ENCODE results near the gene SMAD5.

Gene SMAD5

GRCh38 chr5:136108766-136109165 lies 23.9 kb upstream of the SMAD5 start:
- H3K4me3 ChIP-seq (ENCODE audit: insufficient read depth in 1 of 2, low read depth in 1 of 2, low read length in 2 of 2), result no peak overlapping the region
- no peak for DNase-seq
- no peak overlapping the region for H2AFZ ChIP-seq (ENCODE audit: low read depth, low read length)
- H2AK5ac ChIP-seq (ENCODE audit: low read length, severe bottlenecking), result no peak overlapping the region
- no peak overlapping the region for H3K9ac ChIP-seq (ENCODE audit: low read length)
- no peak overlapping the region for H2BK120ac ChIP-seq (ENCODE audit: low read depth, low read length)
- no peak overlapping the region for H3K18ac ChIP-seq (ENCODE audit: low read depth in 1 of 2, low read length in 2 of 2)
- H3K79me1 ChIP-seq (replicated peaks; ENCODE audit: low read length, poor library complexity, severe bottlenecking), result no peaks in the 10 kb centered on the region
- no peak overlapping the region for H3K27ac ChIP-seq (ENCODE audit: low read length, poor library complexity, severe bottlenecking)
- WGBS, result 100% methylated on average over 1 of the region's 1 CpG
- H3K36me3 ChIP-seq (ENCODE audit: control insufficient read depth in 1 of 2, insufficient read depth in 2 of 2, low read depth in 1 of 2, low read length in 2 of 2), result no peaks in the 10 kb centered on the region
- no peak overlapping the region for H4K8ac ChIP-seq (ENCODE audit: low read length)
- no peaks in the 10 kb centered on the region for H3K9me3 ChIP-seq (ENCODE audit: control insufficient read depth, low read length)
- no peak overlapping the region for H2BK15ac ChIP-seq (ENCODE audit: low read depth, poor library complexity, severe bottlenecking)
- H3K4ac ChIP-seq (ENCODE audit: low read depth in 1 of 2, low read length in 2 of 2), result no peak overlapping the region
- H4K91ac ChIP-seq (ENCODE audit: low read length), result no peak overlapping the region
- H3K14ac ChIP-seq (ENCODE audit: low read length in 2 of 2), result no peak overlapping the region
- no peak overlapping the region for H3K4me2 ChIP-seq (ENCODE audit: low read length, poor library complexity, severe bottlenecking)
- no peak overlapping the region for H2BK12ac ChIP-seq (ENCODE audit: low read length in 2 of 2)
- H3K27me3 ChIP-seq (ENCODE audit: control insufficient read depth in 1 of 2, insufficient read depth in 1 of 2, low read length in 2 of 2), result peaks cover 0 to 6% of the 10 kb centered on the region in 2 experiments
- H3K4me1 ChIP-seq (ENCODE audit: control insufficient read depth, insufficient read depth, low read depth, low read length), result peaks cover 4% of the 10 kb centered on the region
- H3K23ac ChIP-seq (ENCODE audit: low read length in 2 of 2), result no peak overlapping the region
- H2BK5ac ChIP-seq (ENCODE audit: low read depth, low read length, poor library complexity, severe bottlenecking), result no peak overlapping the region

GRCh38 chr5:136109453-136110135 lies 23.1 kb upstream of the SMAD5 start:
- no peak overlapping the region for H3K27ac ChIP-seq (ENCODE audit: low read length, poor library complexity, severe bottlenecking)
- H2AFZ ChIP-seq (ENCODE audit: low read depth, low read length), result no peak overlapping the region
- H2AK5ac ChIP-seq (ENCODE audit: low read length, severe bottlenecking), result no peak overlapping the region
- H3K79me1 ChIP-seq (replicated peaks; ENCODE audit: low read length, poor library complexity, severe bottlenecking), result no peaks in the 10 kb centered on the region
- H3K9ac ChIP-seq (ENCODE audit: low read length), result no peak overlapping the region
- H3K4me1 ChIP-seq (ENCODE audit: control insufficient read depth, insufficient read depth, low read depth, low read length), result peaks cover 5% of the 10 kb centered on the region
- H3K27me3 ChIP-seq (ENCODE audit: control insufficient read depth in 1 of 2, insufficient read depth in 1 of 2, low read length in 2 of 2), result peaks cover 7 to 10% of the 10 kb centered on the region in 2 experiments
- H2BK5ac ChIP-seq (ENCODE audit: low read depth, low read length, poor library complexity, severe bottlenecking), result no peak overlapping the region
- H3K23ac ChIP-seq (ENCODE audit: low read length in 2 of 2), result no peak overlapping the region
- no peak overlapping the region for H2BK15ac ChIP-seq (ENCODE audit: low read depth, poor library complexity, severe bottlenecking)
- H4K91ac ChIP-seq (ENCODE audit: low read length), result no peak overlapping the region
- no peak overlapping the region for H2BK120ac ChIP-seq (ENCODE audit: low read depth, low read length)
- H3K9me3 ChIP-seq (ENCODE audit: control insufficient read depth, low read length), result no peaks in the 10 kb centered on the region
- DNase-seq, result no peak
- no peak overlapping the region for H3K14ac ChIP-seq (ENCODE audit: low read length in 2 of 2)
- no peak overlapping the region for H2BK12ac ChIP-seq (ENCODE audit: low read length in 2 of 2)
- no peak overlapping the region for H4K8ac ChIP-seq (ENCODE audit: low read length)
- H3K4me3 ChIP-seq (ENCODE audit: insufficient read depth in 1 of 2, low read depth in 1 of 2, low read length in 2 of 2), result no peak overlapping the region
- H3K18ac ChIP-seq (ENCODE audit: low read depth in 1 of 2, low read length in 2 of 2), result no peak overlapping the region
- H3K4ac ChIP-seq (ENCODE audit: low read depth in 1 of 2, low read length in 2 of 2), result no peak overlapping the region
- H3K4me2 ChIP-seq (ENCODE audit: low read length, poor library complexity, severe bottlenecking), result no peak overlapping the region
- WGBS, result 79% methylated on average over 5 of the region's 5 CpGs
- no peaks in the 10 kb centered on the region for H3K36me3 ChIP-seq (ENCODE audit: control insufficient read depth in 1 of 2, insufficient read depth in 2 of 2, low read depth in 1 of 2, low read length in 2 of 2)

GRCh38 chr5:136113606-136114005 lies 19.0 kb upstream of the SMAD5 start:
- H4K91ac ChIP-seq (ENCODE audit: low read length), result no peak overlapping the region

GRCh38 chr5:136114414-136115125 lies 18.1 kb upstream of the SMAD5 start:
- Histone ChIP-seq H3K4me3 (ENCODE audit: insufficient read depth in 1 of 2, low read depth in 1 of 2, low read length in 2 of 2) (no peak overlapping the region), H2BK5ac (ENCODE audit: low read depth, low read length, poor library complexity, severe bottlenecking) (no peak overlapping the region), H2BK120ac (ENCODE audit: low read depth, low read length) (no peak overlapping the region), H3K9me3 (ENCODE audit: control insufficient read depth, low read length) (no peaks in the 10 kb centered on the region), H3K27ac (ENCODE audit: low read length, poor library complexity, severe bottlenecking) (no peak overlapping the region), H3K14ac (ENCODE audit: low read length in 2 of 2) (no peak overlapping the region), H4K91ac (ENCODE audit: low read length) (no peak overlapping the region), H3K4ac (ENCODE audit: low read depth in 1 of 2, low read length in 2 of 2) (no peak overlapping the region), H3K4me1 (ENCODE audit: control insufficient read depth, insufficient read depth, low read depth, low read length) (peaks cover 5% of the 10 kb centered on the region), H3K23ac (ENCODE audit: low read length in 2 of 2) (no peak overlapping the region), H4K8ac (ENCODE audit: low read length) (no peak overlapping the region), H3K27me3 (ENCODE audit: control insufficient read depth in 1 of 2, insufficient read depth in 1 of 2, low read length in 2 of 2) (peaks cover 25 to 38% of the 10 kb centered on the region in 2 experiments), H3K79me1 (replicated peaks; ENCODE audit: low read length, poor library complexity, severe bottlenecking) (no peaks in the 10 kb centered on the region), H2AFZ (ENCODE audit: low read depth, low read length) (no peak overlapping the region), H2BK15ac (ENCODE audit: low read depth, poor library complexity, severe bottlenecking) (no peak overlapping the region), H3K9ac (ENCODE audit: low read length) (no peak overlapping the region), H3K18ac (ENCODE audit: low read depth in 1 of 2, low read length in 2 of 2) (no peak overlapping the region), H2BK12ac (ENCODE audit: low read length in 2 of 2) (no peak overlapping the region), H3K36me3 (ENCODE audit: control insufficient read depth in 1 of 2, insufficient read depth in 2 of 2, low read depth in 1 of 2, low read length in 2 of 2) (no peaks in the 10 kb centered on the region), H3K4me2 (ENCODE audit: low read length, poor library complexity, severe bottlenecking) (no peak overlapping the region), H2AK5ac (ENCODE audit: low read length, severe bottlenecking) (no peak overlapping the region)
- no peak for DNase-seq
- 98% methylated on average over 5 of the region's 5 CpGs for WGBS

More at GRCh38 chr5:136113606-136114005, 19.0 kb upstream of the SMAD5 start:
- no peak overlapping the region for H3K9ac ChIP-seq (ENCODE audit: low read length)
- no peak overlapping the region for H3K4ac ChIP-seq (ENCODE audit: low read depth in 1 of 2, low read length in 2 of 2)
- no peaks in the 10 kb centered on the region for H3K9me3 ChIP-seq (ENCODE audit: control insufficient read depth, low read length)
- H3K27ac ChIP-seq (ENCODE audit: low read length, poor library complexity, severe bottlenecking), result no peak overlapping the region
- H3K79me1 ChIP-seq (replicated peaks; ENCODE audit: low read length, poor library complexity, severe bottlenecking), result no peaks in the 10 kb centered on the region
- no peak overlapping the region for H3K18ac ChIP-seq (ENCODE audit: low read depth in 1 of 2, low read length in 2 of 2)
- H2AK5ac ChIP-seq (ENCODE audit: low read length, severe bottlenecking), result no peak overlapping the region
- 67% methylated on average over 1 of the region's 2 CpGs for WGBS
- H2BK5ac ChIP-seq (ENCODE audit: low read depth, low read length, poor library complexity, severe bottlenecking), result no peak overlapping the region
- no peak overlapping the region for H2BK120ac ChIP-seq (ENCODE audit: low read depth, low read length)
- no peaks in the 10 kb centered on the region for H3K36me3 ChIP-seq (ENCODE audit: control insufficient read depth in 1 of 2, insufficient read depth in 2 of 2, low read depth in 1 of 2, low read length in 2 of 2)
- H3K4me1 ChIP-seq (ENCODE audit: control insufficient read depth, insufficient read depth, low read depth, low read length), result peaks cover 5% of the 10 kb centered on the region
- H3K4me3 ChIP-seq (ENCODE audit: insufficient read depth in 1 of 2, low read depth in 1 of 2, low read length in 2 of 2), result no peak overlapping the region
- no peak overlapping the region for H2AFZ ChIP-seq (ENCODE audit: low read depth, low read length)
- H3K14ac ChIP-seq (ENCODE audit: low read length in 2 of 2), result no peak overlapping the region
- H2BK12ac ChIP-seq (ENCODE audit: low read length in 2 of 2), result no peak overlapping the region
- DNase-seq, result no peak
- peaks cover 21 to 33% of the 10 kb centered on the region in 2 experiments for H3K27me3 ChIP-seq (ENCODE audit: control insufficient read depth in 1 of 2, insufficient read depth in 1 of 2, low read length in 2 of 2)
- no peak overlapping the region for H4K8ac ChIP-seq (ENCODE audit: low read length)
- H2BK15ac ChIP-seq (ENCODE audit: low read depth, poor library complexity, severe bottlenecking), result no peak overlapping the region
- H3K4me2 ChIP-seq (ENCODE audit: low read length, poor library complexity, severe bottlenecking), result no peak overlapping the region
- no peak overlapping the region for H3K23ac ChIP-seq (ENCODE audit: low read length in 2 of 2)

Measured in mesenchymal stem cell (in vitro differentiated cells and primary cell).